Gastrocnemius medialis (tissue), 4 donors: ENCODE data around the gene MEMO1. TPM values are rescaled to one million over a fixed set of nuclear protein-coding genes. Genes with fewer than 3 reads are reported as not detected.
"Not testable (repeated sequence)": the region's sequence is repeated elsewhere in the genome, so short reads cannot be mapped to it uniquely, and the experiment has no call there.

Experiments
- ATAC-seq, 2 donors: fragments of 150-250 bp; one replicate each; pipeline ENCODE4 v1.9.1; 2016
- DNase-seq, 2 donors: peaks; one replicate each; pipeline ENCODE4 v3.0.0-alpha.2; 2019
- H3K27ac ChIP-seq, 4 donors: fragments of 200-600 bp; sonication (generic); 1 replicate in 1 of 4; 2 replicates in 3 of 4; pipeline ENCODE4 v1.5.1; 2016 to 2018; ENCODE audit warnings: mild to moderate bottlenecking in 2 of 4, moderate library complexity in 1 of 4
- H3K27me3 ChIP-seq, 3 donors: fragments of 200-600 bp; sonication (generic) in 2 of 3; 1 replicate in 1 of 3; 2 replicates in 2 of 3; pipeline versions ENCODE4 v1.5.1 to v1.6.0; 2016 to 2019; ENCODE audit warnings: mild to moderate bottlenecking in 1 of 3, moderate library complexity in 1 of 3
- H3K36me3 ChIP-seq, 2 donors: fragments of 200-600 bp; sonication (generic) in 1 of 2; one replicate each; pipeline ENCODE4 v1.5.1; 2017 to 2018
- H3K4me1 ChIP-seq, 2 donors: fragments of 200-600 bp; sonication (generic) in 1 of 2; one replicate each; pipeline ENCODE4 v1.5.1; 2016 to 2017; ENCODE audit warnings: mild to moderate bottlenecking in 2 of 2
- H3K4me3 ChIP-seq, 4 donors: fragments of 200-600 bp; sonication (generic) in 3 of 4; 1 replicate in 1 of 4; 2 replicates in 3 of 4; pipeline ENCODE4 v1.5.1; 2016 to 2019; ENCODE audit warnings: mild to moderate bottlenecking in 2 of 4
- H3K9me3 ChIP-seq, 3 donors: fragments of 200-600 bp; sonication (generic) in 2 of 3; 1 replicate in 1 of 3; 2 replicates in 2 of 3; pipeline ENCODE4 v1.5.1; 2016 to 2019
- CTCF ChIP-seq, 5 experiments: fragments of 450-650 bp in 3 of 5; fragments of 200-600 bp in 2 of 5; sonication (generic) in 2 of 5; IDR thresholded peaks in 4 of 5; conservative IDR thresholded peaks in 1 of 5; 1 replicate in 4 of 5; 2 replicates in 1 of 5; pipeline ENCODE4 v1.5.1; 2016 to 2019; ENCODE audit warnings: antibody characterized with exemption in 5 of 5, mild to moderate bottlenecking in 3 of 5, moderate library complexity in 3 of 5
- POLR2A ChIP-seq, 2 donors: fragments of 450-650 bp; IDR thresholded peaks; one replicate each; pipeline ENCODE4 v1.6.1; 2017; ENCODE audit warnings: antibody characterized with exemption in 2 of 2, mild to moderate bottlenecking in 2 of 2, moderate library complexity in 2 of 2
- in situ Hi-C, 4 donors: fragments of 200-750 bp; cut with MboI; loops; one replicate each; pipeline versions ENCODE4 v1.15.0 to v1.8.0; 2017; ENCODE audit warnings: low sequenced_read_pairs in 4 of 4
- intact Hi-C: fragments of 100-400 bp; cut with DNase I; formaldehyde crosslinking; loops from one replicate; pipeline ENCODE4 v1.15.1; 2023; ENCODE audit warnings: low total_unique reads
- total RNA-seq, 4 donors: library from RNA; depleted of rRNA; stranded (reverse); fragments of >200 nt; gene quantifications; one replicate each; pipeline versions ENCODE4 v1.1.0 to v1.2.3, GENCODE V29; 2016

Gene MEMO1
- total RNA-seq, 4 donors from 2014 or later, result 32.2 to 75.0 (median 50.0) TPM

GRCh38 chr2:31978436-31978835, 32.4 kb downstream of the MEMO1 start:
- ATAC-seq (no peak), DNase-seq (no peak)
- TF ChIP-seq POLR2A (IDR thresholded peaks at IDR 0.05) (no peak), CTCF (IDR thresholded peaks at IDR 0.05 in 4 of 5, conservative IDR thresholded peaks at IDR 0.05 in 1 of 5) (no peak)
- in situ Hi-C loops, result no loop called here
- Histone ChIP-seq H3K27ac (no peak overlapping the region), H3K4me1 (peaks cover 34 to 36% of the 10 kb centered on the region in 2 donors), H3K27me3 (no peaks in the 10 kb centered on the region), H3K36me3 (no peaks in the 10 kb centered on the region), H3K4me3 (no peak overlapping the region), H3K9me3 (no peaks in the 10 kb centered on the region)
- intact Hi-C loops, result no loop called here

GRCh38 chr2:31973665-31974064, 37.1 kb downstream of the MEMO1 start:
- Histone ChIP-seq H3K27ac (no peak overlapping the region), H3K4me3 (no peak overlapping the region), H3K36me3 (no peaks in the 10 kb centered on the region), H3K9me3 (no peaks in the 10 kb centered on the region), H3K4me1 (peaks cover 16 to 21% of the 10 kb centered on the region in 2 donors), H3K27me3 (no peaks in the 10 kb centered on the region)
- in situ Hi-C loops, result no loop called here
- no peak for TF ChIP-seq CTCF (IDR thresholded peaks at IDR 0.05 in 4 of 5, conservative IDR thresholded peaks at IDR 0.05 in 1 of 5)
- TF ChIP-seq POLR2A (IDR thresholded peaks at IDR 0.05), result no peak
- intact Hi-C loops, result no loop called here
- DNase-seq (no peak), ATAC-seq (no peak)

GRCh38 chr2:31972059-31972458, 38.7 kb downstream of the MEMO1 start:
- no peak overlapping the region for H3K4me3 ChIP-seq
- H3K27ac ChIP-seq, result no peak overlapping the region
- no peaks in the 10 kb centered on the region for H3K9me3 ChIP-seq
- ATAC-seq, result no peak
- no peaks in the 10 kb centered on the region for H3K27me3 ChIP-seq
- no peak for DNase-seq
- TF ChIP-seq CTCF (IDR thresholded peaks at IDR 0.05 in 4 of 5, conservative IDR thresholded peaks at IDR 0.05 in 1 of 5) (no peak), POLR2A (IDR thresholded peaks at IDR 0.05) (no peak)
- intact Hi-C loops, result no loop called here
- peaks cover 16 to 21% of the 10 kb centered on the region in 2 donors for H3K4me1 ChIP-seq
- no peaks in the 10 kb centered on the region for H3K36me3 ChIP-seq
- in situ Hi-C loops, result no loop called here

GRCh38 chr2:31969178-31969577, 41.6 kb downstream of the MEMO1 start:
- no peak overlapping the region for H3K27ac ChIP-seq
- in situ Hi-C loops (no loop called here), intact Hi-C loops (no loop called here)
- no peak for TF ChIP-seq POLR2A (IDR thresholded peaks at IDR 0.05)
- TF ChIP-seq CTCF (IDR thresholded peaks at IDR 0.05 in 4 of 5, conservative IDR thresholded peaks at IDR 0.05 in 1 of 5), result no peak
- DNase-seq, result no peak
- H3K4me3 ChIP-seq, result no peak overlapping the region
- H3K27me3 ChIP-seq, result no peaks in the 10 kb centered on the region
- ATAC-seq, result no peak
- H3K4me1 ChIP-seq, result peaks cover 13 to 15% of the 10 kb centered on the region in 2 donors
- H3K36me3 ChIP-seq, result no peaks in the 10 kb centered on the region
- H3K9me3 ChIP-seq, result no peaks in the 10 kb centered on the region

- Histone ChIP-seq H3K27me3 (no peaks in the 10 kb centered on the region), H3K36me3 (no peaks in the 10 kb centered on the region), H3K27ac (no peak overlapping the region), H3K4me3 (no peak overlapping the region), H3K9me3 (no peaks in the 10 kb centered on the region), H3K4me1 (peaks cover 3 to 10% of the 10 kb centered on the region in 2 donors)
- TF ChIP-seq POLR2A (IDR thresholded peaks at IDR 0.05), result no peak
- DNase-seq (no peak), ATAC-seq (no peak)
- in situ Hi-C loops (no loop called here), intact Hi-C loops (no loop called here)
These were observed 43.0 kb downstream of the MEMO1 start for GRCh38 chr2:31967790-31968189.

GRCh38 chr2:31966402-31966801, 44.4 kb downstream of the MEMO1 start:
- H3K27me3 ChIP-seq, H3K4me3 ChIP-seq, intact Hi-C loops, H3K36me3 ChIP-seq, H3K27ac ChIP-seq, in situ Hi-C loops, H3K4me1 ChIP-seq, H3K9me3 ChIP-seq, DNase-seq, ATAC-seq: not testable (repeated sequence)
